Stimulated activated CD4-positive, alpha-beta T cell treated with anti-CD3 and anti-CD28 coated beads, Interleukin-15, amount 100 ng/mL, for 48 hours (primary cell): ENCODE data around the gene S100A8.
"Not testable (repeated sequence)": the region's sequence is repeated elsewhere in the genome, so short reads cannot be mapped to it uniquely, and the experiment has no call there.

ENCODE experiments used
- DNase-seq, 2 donors: peaks; one replicate each; pipeline ENCODE4 v3.0.0-alpha.2; 2020; ENCODE audit warnings: low read depth in 2 of 2

S100A8 gene

DNA sequence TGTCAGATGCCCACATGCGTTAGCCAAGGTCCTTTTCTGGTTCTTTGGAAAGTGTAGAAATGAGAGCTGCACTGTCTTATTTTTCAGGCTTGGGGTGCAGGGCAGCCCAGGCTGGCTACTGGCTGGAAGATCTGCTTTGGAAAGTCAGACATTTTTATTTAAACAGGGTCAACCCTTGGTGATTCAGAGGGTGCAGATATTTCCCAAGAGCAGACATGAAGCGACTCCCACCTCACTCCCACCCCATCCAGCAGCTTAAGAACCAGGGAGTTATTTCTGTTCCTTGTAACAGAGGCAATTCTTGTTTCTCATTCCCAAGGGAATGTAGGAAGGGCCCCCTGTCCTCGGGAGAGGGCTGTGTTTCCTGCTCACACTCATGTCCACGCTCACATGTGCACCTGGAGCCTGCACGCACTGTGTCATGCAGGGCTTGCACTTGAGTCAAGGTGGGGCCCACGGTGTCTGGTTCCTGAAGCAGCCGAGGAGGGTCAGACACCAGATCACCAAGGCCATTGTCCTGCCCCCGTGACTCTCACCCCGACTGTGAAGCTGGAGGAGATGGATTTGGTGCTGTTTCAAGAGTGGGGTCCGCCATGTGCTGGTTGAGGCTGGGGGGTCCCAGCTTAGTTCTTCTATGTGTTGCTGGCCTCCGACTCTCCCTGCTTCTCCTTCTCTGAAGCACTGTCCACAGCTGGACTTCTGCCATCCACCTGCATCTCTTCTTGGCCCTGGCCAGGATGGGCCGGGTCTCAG is 26.4 kb upstream of the S100A8 start:
- DNase-seq = no peak

- no peak for DNase-seq
Observed at GRCh38 chr1:153415850-153416570, 25.1 kb upstream of the S100A8 start, which contains the start of gene S100A7A. Gene S100A7A (plus strand): TSS chr1:153416520. CDS start chr1:153418083, 1,563 bp downstream.

DNA sequence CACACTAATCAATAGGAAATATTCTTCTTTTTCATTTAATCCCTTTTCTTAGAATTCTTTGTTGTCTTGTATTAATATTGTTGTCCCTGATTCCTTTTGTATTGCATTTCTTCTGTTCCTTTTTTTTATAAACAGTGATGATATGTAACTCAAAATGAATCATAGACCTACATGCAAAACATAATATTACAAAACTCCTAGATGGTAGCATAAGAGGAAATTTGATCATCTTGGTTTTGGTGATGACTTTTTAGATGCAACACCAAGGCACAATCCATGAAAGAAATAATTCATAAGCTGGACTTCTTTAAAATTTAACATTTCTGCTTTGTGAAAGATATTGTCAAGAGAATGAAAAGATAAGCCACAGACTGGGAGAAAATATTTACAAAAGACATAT is 23.1 kb upstream of the S100A8 start:
- not testable (repeated sequence) for DNase-seq

GRCh38 chr1:153407274-153407673 is 16.4 kb upstream of the S100A8 start:
- not testable (repeated sequence) for DNase-seq

DNA sequence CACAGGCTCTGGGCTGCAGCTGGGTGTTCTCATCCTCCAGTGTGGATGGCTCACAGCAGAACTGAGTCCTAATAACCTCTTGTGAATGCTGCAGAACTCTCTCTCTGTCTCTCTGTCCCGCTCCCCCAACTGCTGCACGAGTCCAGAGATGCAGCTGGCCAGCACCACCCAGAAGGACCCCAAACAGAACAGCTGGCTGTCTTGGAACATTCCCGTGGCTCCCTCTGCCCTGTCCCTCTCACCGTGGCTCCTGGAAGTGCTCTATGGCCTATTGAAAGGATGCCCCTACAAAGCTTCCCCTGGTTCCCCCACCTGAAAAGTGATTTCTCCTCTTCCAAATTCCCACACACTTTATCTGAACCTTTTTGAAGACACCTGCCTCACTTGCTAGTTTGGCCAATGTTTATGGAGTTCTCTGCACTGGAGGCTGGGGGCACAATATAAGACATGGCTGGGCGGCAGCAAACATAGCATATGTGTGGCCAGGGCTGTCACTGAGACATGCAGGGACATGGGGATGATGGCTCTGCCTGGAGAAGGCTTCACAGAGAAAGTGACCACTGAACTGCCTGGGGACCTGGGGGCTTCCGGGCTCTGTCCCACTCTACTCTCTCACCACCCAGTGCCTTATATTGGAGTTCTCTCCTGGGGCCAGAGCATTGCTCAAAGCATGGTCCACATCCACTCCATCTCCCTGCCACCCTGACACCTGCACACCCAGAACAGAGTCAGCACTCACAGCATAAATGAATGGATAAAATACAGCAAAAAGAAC is 15.1 kb upstream of the S100A8 start:
- not testable (repeated sequence) for DNase-seq

- peak; percentile 47 to 53 for DNase-seq
Observed at GRCh38 chr1:153404768-153405167, 13.9 kb upstream of the S100A8 start.

- DNase-seq = no peak
Observed at GRCh38 chr1:153404086-153404635, 13.3 kb upstream of the S100A8 start.

GRCh38 chr1:153403421-153404085 is 12.7 kb upstream of the S100A8 start:
- no peak for DNase-seq

DNA sequence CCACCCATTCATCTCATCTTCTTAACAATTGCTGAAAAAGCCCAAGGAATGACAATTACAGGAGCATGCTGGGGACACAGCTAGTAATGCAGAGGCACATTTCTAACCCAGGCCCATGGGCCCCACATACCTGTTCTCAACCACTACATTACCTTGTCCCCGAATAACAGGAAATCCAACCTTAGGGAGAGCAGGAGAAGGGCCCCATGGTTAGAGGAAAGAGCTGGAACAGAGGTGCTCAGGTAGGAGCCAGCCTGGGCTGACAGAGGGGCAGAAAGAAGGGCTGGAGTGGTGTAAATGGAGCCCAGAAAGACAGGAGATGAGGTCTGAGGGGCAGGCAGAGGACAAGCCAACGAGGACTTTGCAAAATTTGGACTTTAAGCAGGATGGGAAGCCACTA is 11.4 kb upstream of the S100A8 start:
- DNase-seq = no peak

DNA sequence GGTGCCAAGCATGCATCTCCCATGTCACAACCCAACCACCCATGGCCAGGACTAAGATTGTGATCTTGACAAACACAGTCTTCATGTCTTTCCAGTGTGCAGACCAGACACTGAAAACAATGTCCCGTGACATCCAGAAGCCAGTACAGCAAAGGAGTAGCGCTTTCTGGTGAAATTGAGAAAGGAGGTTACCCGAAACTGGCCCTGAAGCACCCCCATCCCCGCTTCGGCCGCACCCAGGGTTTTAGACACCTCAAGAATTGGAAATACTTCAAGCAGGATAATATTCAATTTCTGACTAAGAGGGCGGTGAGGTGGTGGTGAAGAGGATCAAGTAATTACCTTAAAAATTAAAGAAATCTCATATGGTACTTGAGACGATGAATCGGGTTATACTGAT is 10.6 kb upstream of the S100A8 start:
- DNase-seq = no peak

GRCh38 chr1:153400244-153400643 is 9.4 kb upstream of the S100A8 start:
- DNase-seq = no peak

DNA sequence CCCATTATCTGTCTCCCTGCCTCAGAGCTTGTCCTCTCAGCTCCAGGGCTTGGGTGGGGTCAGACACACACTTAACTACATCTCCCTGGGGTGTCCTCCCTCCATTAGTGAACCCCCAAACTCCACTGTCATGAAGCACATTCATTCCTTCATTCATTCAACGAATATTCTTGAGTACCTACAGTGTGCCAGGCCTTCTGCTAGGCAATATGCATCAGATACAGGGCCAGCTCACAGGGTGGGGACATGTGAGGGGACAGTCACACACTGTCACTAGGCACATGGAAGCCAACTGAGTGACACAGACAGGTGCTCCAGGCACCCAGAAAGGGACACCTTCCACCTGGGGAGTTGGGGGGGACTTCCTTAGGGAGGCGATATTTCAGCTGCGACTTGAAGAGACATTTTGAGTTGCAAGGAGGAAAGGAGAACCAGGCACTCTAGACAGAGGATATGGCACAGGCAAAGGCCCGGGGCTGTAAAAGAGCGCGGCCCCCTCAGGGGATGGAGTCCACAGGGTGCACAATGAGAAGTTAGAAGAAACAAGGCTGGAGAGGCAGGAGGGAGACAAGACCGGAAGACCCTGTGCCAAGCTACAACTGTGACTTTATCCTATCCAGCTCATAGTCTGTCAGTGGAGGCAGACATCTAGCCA is 8.7 kb upstream of the S100A8 start:
- DNase-seq = no peak

- DNase-seq = no peak
Observed at GRCh38 chr1:153397924-153398651, 7.2 kb upstream of the S100A8 start.

DNA sequence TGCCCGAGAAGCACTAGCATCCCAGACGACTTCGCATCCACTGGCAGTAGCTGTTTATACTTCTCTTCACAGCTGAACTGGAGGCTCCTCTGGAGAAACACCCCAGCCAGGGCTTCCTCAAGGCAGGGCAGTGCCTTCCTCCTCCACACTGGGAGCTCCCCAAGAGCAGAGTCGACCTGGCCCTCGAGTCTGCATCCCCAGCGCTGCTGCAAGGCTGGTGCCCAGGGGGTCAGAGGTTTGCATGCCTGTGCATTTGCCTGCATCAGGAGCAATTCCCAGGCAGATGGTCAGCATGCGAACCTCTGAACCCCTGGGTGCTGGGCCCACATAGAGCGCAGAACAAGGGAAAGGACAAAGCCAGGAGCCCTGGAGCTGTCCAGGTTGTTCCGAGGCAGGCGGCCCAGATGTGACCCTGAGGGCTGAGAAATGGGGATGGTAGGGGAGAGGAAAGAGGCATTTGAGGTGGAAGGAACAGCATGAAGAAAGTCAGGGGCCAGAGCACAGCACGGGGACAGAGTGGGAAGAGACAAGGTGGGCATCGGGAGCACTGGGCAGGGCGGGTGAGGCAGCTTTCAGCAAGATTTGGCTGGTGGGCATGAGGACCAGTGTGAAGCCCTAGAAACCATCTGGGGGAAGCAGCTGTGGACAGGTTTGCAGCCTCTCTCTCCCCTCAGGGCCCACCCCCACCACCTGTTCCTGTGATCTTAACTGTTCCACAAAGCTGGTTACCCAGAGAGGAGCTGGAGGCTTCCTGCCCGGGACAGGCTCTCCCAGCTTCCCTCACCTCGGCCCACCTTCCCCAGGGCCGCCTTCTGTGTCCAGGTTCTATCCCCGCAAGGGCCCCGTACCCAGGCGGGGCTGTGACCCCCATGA is 6.4 kb upstream of the S100A8 start:
- no peak for DNase-seq

DNA sequence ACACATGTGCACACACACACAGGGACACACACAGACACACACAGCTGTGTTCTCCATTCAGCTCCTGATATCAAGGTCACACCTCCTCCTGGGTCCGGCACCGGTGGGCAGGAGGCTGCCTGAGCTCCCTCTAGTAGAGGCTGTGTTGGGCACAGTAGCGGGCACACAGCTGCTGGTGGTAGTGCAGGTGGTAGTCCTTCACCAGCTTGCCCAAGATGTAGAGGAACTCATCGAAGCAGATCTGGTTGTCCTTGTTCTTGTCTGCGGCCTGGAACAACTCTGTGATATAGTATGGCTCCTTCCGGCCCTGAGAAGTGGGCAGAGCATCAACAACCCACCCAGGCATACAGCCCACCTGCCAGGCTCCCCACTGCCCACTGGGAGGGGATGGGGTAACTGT is 5.6 kb upstream of the S100A8 start:
- no peak for DNase-seq

GRCh38 chr1:153395776-153396175 is 4.9 kb upstream of the S100A8 start:
- no peak for DNase-seq

GRCh38 chr1:153395136-153395685 is 4.3 kb upstream of the S100A8 start:
- DNase-seq = no peak

GRCh38 chr1:153394391-153394790 is 3.5 kb upstream of the S100A8 start:
- DNase-seq = no peak

DNA sequence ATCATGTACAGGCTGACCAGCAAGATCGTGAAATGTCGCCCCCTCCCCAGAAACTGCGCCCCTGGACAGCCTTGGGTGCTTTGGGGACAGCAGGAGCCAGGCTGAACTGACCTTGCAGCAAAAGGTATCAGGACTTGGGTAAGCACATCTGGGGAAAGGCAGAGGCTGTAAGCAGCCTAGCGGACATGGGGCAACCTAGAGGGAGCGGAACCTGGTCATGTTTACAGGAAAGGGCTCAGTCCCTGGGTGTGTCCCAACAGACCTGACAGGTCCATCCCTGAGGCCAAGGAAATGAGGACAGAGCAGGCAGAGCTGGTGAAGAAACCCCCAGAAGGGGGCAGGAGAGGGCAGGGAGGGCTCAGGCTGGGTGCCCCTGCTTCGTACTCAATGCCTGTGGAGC is 3.1 kb upstream of the S100A8 start:
- no peak for DNase-seq
